PC-3 (cell line): Measurements from ENCODE around the gene GPN1.
A peak's percentile ranks its signal among the peaks of the same experiment; 100 is the strongest.

ENCODE experiments used
- CTCF ChIP-seq: fragments of 300-600 bp; sonication (generic); conservative IDR thresholded peaks from 2 replicates; pipeline ENCODE4 v1.5.1; 2017; ENCODE audit warnings: antibody characterized with exemption, low read depth, mild to moderate bottlenecking, low read length
- EZH2phosphoT487 ChIP-seq: fragments of 300-600 bp; sonication (generic); IDR thresholded peaks from 2 replicates; pipeline ENCODE4 v1.6.1; 2018; ENCODE audit warnings: mild to moderate bottlenecking, antibody characterized with exemption, low read length, borderline replicate concordance

GRCh38 chr2:27683390-27684071, 54.7 kb downstream of the GPN1 start:
- TF ChIP-seq CTCF (peak; percentile 99), EZH2phosphoT487 (no peak)
